SK-N-SH (cell line): ENCODE measurements around the gene EPGN. TPM values are rescaled to one million over a fixed set of nuclear protein-coding genes. Genes with fewer than 3 reads are reported as not detected.

Experiments used
- CTCF ChIA-PET: fragments of 300-600, 350-600 bp; formaldehyde crosslinking; extraction: SDS; loops from one replicate; lab custom pipeline; 2021; lab: Yijun Ruan, JAX
- POLR2A ChIA-PET: fragments of 350-600 bp; sonication (Branson Sonifier 250); formaldehyde crosslinking; extraction: SDS; loops from one replicate; lab custom pipeline; 2020; ENCODE audit warnings: antibody characterized with exemption, inconsistent platforms; lab: Yijun Ruan, JAX
- DNase-seq: peaks from one replicate; pipeline ENCODE4 v3.0.0; 2012
- H2AFZ ChIP-seq: fragments of 200-600 bp; sonication (generic); 2 replicates; pipeline ENCODE4 v1.8.1; 2016; ENCODE audit warnings: antibody characterized with exemption, mild to moderate bottlenecking, low read depth
- H3F3A ChIP-seq: fragments of 200-600 bp; sonication (generic); replicated peaks from 2 replicates; pipeline ENCODE3; 2016; ENCODE audit warnings: antibody characterized with exemption, mild to moderate bottlenecking; ENCODE audit not compliant: insufficient read depth
- H3K27ac ChIP-seq, 2 experiments: fragments of 200-500 bp in 1 of 2; fragments of 200-600 bp in 1 of 2; sonication (Bioruptor generic) in 1 of 2; sonication (generic), shearing (Covaris generic) in 1 of 2; 2 replicates each; pipeline versions ENCODE4 v1.5.1 to v1.6.1; 2014 to 2016; ENCODE audit warnings: low read depth in 2 of 2, inconsistent platforms in 1 of 2, low read length in 1 of 2, mild to moderate bottlenecking in 1 of 2, mixed read lengths in 1 of 2
- H3K27me3 ChIP-seq: fragments of 200-600 bp; sonication (generic), shearing (Covaris generic); 2 replicates; pipeline ENCODE4 v1.6.1; 2016; ENCODE audit warnings: mixed run types; ENCODE audit not compliant: insufficient read depth
- H3K36me3 ChIP-seq, 2 experiments: fragments of 200-500 bp in 1 of 2; fragments of 200-600 bp in 1 of 2; sonication (Bioruptor generic) in 1 of 2; sonication (generic) in 1 of 2; replicated peaks in 1 of 2; 2 replicates each; pipeline versions ENCODE3 to v1.5.1; 2014 to 2016; ENCODE audit warnings: low read length in 1 of 2, mild to moderate bottlenecking in 1 of 2; ENCODE audit not compliant: insufficient read depth in 2 of 2, control insufficient read depth in 1 of 2
- H3K4me1 ChIP-seq, 2 experiments: fragments of 200-500 bp in 1 of 2; fragments of 200-600 bp in 1 of 2; sonication (Bioruptor generic) in 1 of 2; sonication (generic), shearing (Covaris generic) in 1 of 2; 2 replicates each; pipeline versions ENCODE4 v1.5.1 to v1.6.1; 2014 to 2016; ENCODE audit warnings: low read depth in 1 of 2, low read length in 1 of 2, mixed run types in 1 of 2; ENCODE audit not compliant: insufficient read depth in 2 of 2, control insufficient read depth in 1 of 2
- H3K4me2 ChIP-seq: fragments of 200-600 bp; sonication (generic), shearing (Covaris generic); 2 replicates; pipeline ENCODE4 v1.6.1; 2017; ENCODE audit warnings: mixed run types
- H3K4me3 ChIP-seq, 2 experiments: fragments of 200-500 bp in 1 of 2; fragments of 200-600 bp in 1 of 2; sonication (Bioruptor generic) in 1 of 2; sonication (generic), shearing (Covaris generic) in 1 of 2; 2 replicates each; pipeline versions ENCODE4 v1.5.1 to v1.8.1; 2014 to 2016; ENCODE audit warnings: low read depth in 2 of 2, inconsistent platforms in 1 of 2, low read length in 1 of 2, mild to moderate bottlenecking in 1 of 2, mixed read lengths in 1 of 2, moderate library complexity in 1 of 2
- H3K79me2 ChIP-seq: fragments of 200-600 bp; sonication (generic); 2 replicates; pipeline ENCODE4 v1.8.1; 2017; ENCODE audit warnings: mild to moderate bottlenecking; ENCODE audit not compliant: insufficient read depth
- H3K9ac ChIP-seq: fragments of 200-600 bp; sonication (generic); 2 replicates; pipeline ENCODE4 v1.6.1; 2017; ENCODE audit warnings: mixed run types
- H3K9me2 ChIP-seq: fragments of 200-600 bp; sonication (generic); 2 replicates; pipeline ENCODE4 v1.6.1; 2017; ENCODE audit warnings: mixed run types
- H3K9me3 ChIP-seq: fragments of 200-600 bp; sonication (generic); 2 replicates; pipeline ENCODE4 v1.6.1; 2017; ENCODE audit warnings: mixed run types, mild to moderate bottlenecking, moderate library complexity
- H4K20me1 ChIP-seq: fragments of 200-600 bp; sonication (generic); 2 replicates; pipeline ENCODE4 v1.6.1; 2017; ENCODE audit warnings: mild to moderate bottlenecking, mixed run types; ENCODE audit not compliant: insufficient read depth
- CHD2 ChIP-seq: fragments of 150-350 bp; IDR thresholded peaks from 2 replicates; pipeline ENCODE4 v1.6.1; 2018; ENCODE audit warnings: low read length; ENCODE audit not compliant: partially characterized antibody
- ELF1 ChIP-seq: IDR thresholded peaks from 2 replicates; pipeline ENCODE4 v1.4.0; 2012
- EZH2phosphoT487 ChIP-seq: fragments of 200-600 bp; sonication (generic); IDR thresholded peaks from 2 replicates; pipeline ENCODE4 v1.6.1; 2017; ENCODE audit warnings: low read depth, mixed run types, mild to moderate bottlenecking, antibody characterized with exemption, moderate library complexity, borderline replicate concordance
- FOSL2 ChIP-seq: IDR thresholded peaks from 2 replicates; pipeline ENCODE4 v1.4.0; 2012; ENCODE audit warnings: low read depth, mild to moderate bottlenecking, moderate library complexity, borderline replicate concordance
- FOXJ3 ChIP-seq: sonication (generic); formaldehyde crosslinking; IDR thresholded peaks from 2 replicates; pipeline ENCODE4 v1.5.1; 2020; ENCODE audit warnings: mild to moderate bottlenecking, missing genetic modification reagents
- GABPA ChIP-seq: IDR thresholded peaks from 2 replicates; pipeline ENCODE4 v1.4.0; 2012; ENCODE audit warnings: low read depth, mild to moderate bottlenecking
- GATA2 ChIP-seq: sonication (generic); formaldehyde crosslinking; IDR thresholded peaks from 2 replicates; pipeline ENCODE4 v1.5.0; 2020; ENCODE audit warnings: mild to moderate bottlenecking, missing genetic modification reagents
- MAX ChIP-seq: IDR thresholded peaks from 2 replicates; pipeline ENCODE4 v1.4.0; 2012; ENCODE audit warnings: low read depth
- MEF2A ChIP-seq: IDR thresholded peaks from 2 replicates; pipeline ENCODE4 v1.4.0; 2012; ENCODE audit warnings: low read depth, borderline replicate concordance
- MXI1 ChIP-seq: IDR thresholded peaks from 2 replicates; pipeline ENCODE4 v1.6.1; 2012; ENCODE audit warnings: mild to moderate bottlenecking, low read depth, low read length, improper control_type of control experiment
- NFIC ChIP-seq: IDR thresholded peaks from 2 replicates; pipeline ENCODE4 v1.4.0; 2012; ENCODE audit warnings: borderline replicate concordance
- NRF1 ChIP-seq: IDR thresholded peaks from 2 replicates; pipeline ENCODE4 v1.6.1; 2012; ENCODE audit warnings: low read depth, mild to moderate bottlenecking, low read length
- PBX3 ChIP-seq: IDR thresholded peaks from 2 replicates; pipeline ENCODE4; 2012
- REST ChIP-seq: IDR thresholded peaks from 2 replicates; pipeline ENCODE4 v1.6.1; 2012; ENCODE audit warnings: mild to moderate bottlenecking, low read depth, low read length, moderate library complexity
- TCF12 ChIP-seq: IDR thresholded peaks from 2 replicates; pipeline ENCODE4 v1.4.0; 2012
- TEAD4 ChIP-seq: IDR thresholded peaks from 2 replicates; pipeline ENCODE4 v1.4.0; 2012; ENCODE audit warnings: mild to moderate bottlenecking, borderline replicate concordance; ENCODE audit not compliant: insufficient read depth
- polyA plus RNA-seq, 3 experiments: library from polyadenylated mRNA; depleted of rRNA; stranded (reverse); fragments of >200 nt; gene quantifications; 2 replicates each; pipeline ENCODE4 v1.2.3, GENCODE V29; 2012

Gene EPGN
- polyA plus RNA-seq, 1 of the 3 experiments (the other 2 are of a cell fraction): 0.23 TPM

- no peak for TF ChIP-seq REST
- no peak for TF ChIP-seq GATA2 (CRISPR knock-in tag)
- no peak for TF ChIP-seq EZH2phosphoT487
- no peak for TF ChIP-seq NRF1
- TF ChIP-seq TCF12: no peak
- TF ChIP-seq MAX: no peak
- no peak for TF ChIP-seq ELF1
- TF ChIP-seq TEAD4: no peak
- TF ChIP-seq GABPA: no peak
- TF ChIP-seq MEF2A: no peak
Measured at GRCh38 chr4:74266081-74266480, 42.2 kb upstream of the EPGN start (continued).

- no peak for DNase-seq
- Histone ChIP-seq H3F3A (peaks cover 7% of the 10 kb centered on the region), H3K4me1 (no peaks in the 10 kb centered on the region), H3K79me2 (no peaks in the 10 kb centered on the region), H2AFZ (no peak overlapping the region), H3K4me2 (no peak overlapping the region), H3K27me3 (no peaks in the 10 kb centered on the region), H4K20me1 (no peaks in the 10 kb centered on the region), H3K9me3 (no peaks in the 10 kb centered on the region), H3K9ac (no peak overlapping the region), H3K27ac (no peak overlapping the region), H3K36me3 (no peaks in the 10 kb centered on the region), H3K9me2 (no peaks in the 10 kb centered on the region; the same call in 1 of the 2 replicates), H3K4me3 (no peak overlapping the region)
- TF ChIP-seq TCF12 (no peak), FOSL2 (peak; percentile 42; the same call in 1 of the 2 replicates), CHD2 (no peak), GABPA (no peak), MXI1 (no peak), NFIC (no peak), FOXJ3 (CRISPR knock-in tag) (no peak), PBX3 (peak; percentile 45)
- POLR2A ChIA-PET: no interaction called here
- CTCF ChIA-PET: interaction anchor here (3.9 kb wide), 1 partner anchor 39 kb away, joined by 15 read pairs; no protein-coding TSS in a partner anchor
Measured at GRCh38 chr4:74267998-74268606, 40.2 kb upstream of the EPGN start.
